ENCODE data around the gene PAXIP1.

Gene PAXIP1

GRCh38 chr7:155009570-155010157 lies 6.7 kb upstream of the PAXIP1 start:
- Histone ChIP-seq H3K4ac (ENCODE audit: low read depth in 1 of 2, low read length in 2 of 2) (no peak overlapping the region), H3K4me1 (ENCODE audit: control insufficient read depth, insufficient read depth, low read depth, low read length) (peaks cover 2% of the 10 kb centered on the region), H2BK15ac (ENCODE audit: low read depth, poor library complexity, severe bottlenecking) (no peak overlapping the region), H2AK5ac (ENCODE audit: low read length, severe bottlenecking) (no peak overlapping the region), H3K9me3 (ENCODE audit: control insufficient read depth, low read length) (no peaks in the 10 kb centered on the region), H3K36me3 (ENCODE audit: control insufficient read depth in 1 of 2, insufficient read depth in 2 of 2, low read depth in 1 of 2, low read length in 2 of 2) (peaks cover 0 to 8% of the 10 kb centered on the region in 2 experiments), H2BK5ac (ENCODE audit: low read depth, low read length, poor library complexity, severe bottlenecking) (no peak overlapping the region), H3K79me1 (replicated peaks; ENCODE audit: low read length, poor library complexity, severe bottlenecking) (peaks cover 2% of the 10 kb centered on the region), H2BK12ac (ENCODE audit: low read length in 2 of 2) (no peak overlapping the region), H4K91ac (ENCODE audit: low read length) (no peak overlapping the region), H3K27me3 (ENCODE audit: control insufficient read depth in 1 of 2, insufficient read depth in 1 of 2, low read length in 2 of 2) (peaks cover 0 to 4% of the 10 kb centered on the region in 2 experiments), H3K4me2 (ENCODE audit: low read length, poor library complexity, severe bottlenecking) (no peak overlapping the region), H3K18ac (ENCODE audit: low read depth in 1 of 2, low read length in 2 of 2) (no peak overlapping the region), H3K23ac (ENCODE audit: low read length in 2 of 2) (no peak overlapping the region), H2BK120ac (ENCODE audit: low read depth, low read length) (no peak overlapping the region), H3K4me3 (ENCODE audit: insufficient read depth in 1 of 2, low read depth in 1 of 2, low read length in 2 of 2) (no peak overlapping the region), H4K8ac (ENCODE audit: low read length) (no peak overlapping the region), H3K27ac (ENCODE audit: low read length, poor library complexity, severe bottlenecking) (no peak overlapping the region), H3K14ac (ENCODE audit: low read length in 2 of 2) (no peak overlapping the region), H3K9ac (ENCODE audit: low read length) (no peak overlapping the region), H2AFZ (ENCODE audit: low read depth, low read length) (no peak overlapping the region)
- WGBS: 75% methylated on average over 3 of the region's 3 CpGs
- DNase-seq: peak; percentile 11

GRCh38 chr7:155007947-155008346 lies 5.0 kb upstream of the PAXIP1 start:
- H2BK15ac ChIP-seq (ENCODE audit: low read depth, poor library complexity, severe bottlenecking): no peak overlapping the region
- no peak overlapping the region for H4K8ac ChIP-seq (ENCODE audit: low read length)
- H3K4me1 ChIP-seq (ENCODE audit: control insufficient read depth, insufficient read depth, low read depth, low read length): peaks cover 5% of the 10 kb centered on the region
- H3K18ac ChIP-seq (ENCODE audit: low read depth in 1 of 2, low read length in 2 of 2): no peak overlapping the region
- peaks cover 3% of the 10 kb centered on the region for H3K79me1 ChIP-seq (replicated peaks; ENCODE audit: low read length, poor library complexity, severe bottlenecking)
- H2BK5ac ChIP-seq (ENCODE audit: low read depth, low read length, poor library complexity, severe bottlenecking): no peak overlapping the region
- H3K36me3 ChIP-seq (ENCODE audit: control insufficient read depth in 1 of 2, insufficient read depth in 2 of 2, low read depth in 1 of 2, low read length in 2 of 2): peaks cover 0 to 8% of the 10 kb centered on the region in 2 experiments
- H3K27me3 ChIP-seq (ENCODE audit: control insufficient read depth in 1 of 2, insufficient read depth in 1 of 2, low read length in 2 of 2): peaks cover 0 to 4% of the 10 kb centered on the region in 2 experiments
- no peak overlapping the region for H3K23ac ChIP-seq (ENCODE audit: low read length in 2 of 2)
- DNase-seq: peak; percentile 31
- no peak overlapping the region for H3K14ac ChIP-seq (ENCODE audit: low read length in 2 of 2)
- no peak overlapping the region for H2BK12ac ChIP-seq (ENCODE audit: low read length in 2 of 2)
- no peaks in the 10 kb centered on the region for H3K9me3 ChIP-seq (ENCODE audit: control insufficient read depth, low read length)
- H3K27ac ChIP-seq (ENCODE audit: low read length, poor library complexity, severe bottlenecking): no peak overlapping the region
- no peak overlapping the region for H2AK5ac ChIP-seq (ENCODE audit: low read length, severe bottlenecking)
- no peak overlapping the region for H3K4ac ChIP-seq (ENCODE audit: low read depth in 1 of 2, low read length in 2 of 2)
- H2AFZ ChIP-seq (ENCODE audit: low read depth, low read length): no peak overlapping the region
- no peak overlapping the region for H3K9ac ChIP-seq (ENCODE audit: low read length)
- WGBS: 63% methylated on average over 13 of the region's 13 CpGs
- no peak overlapping the region for H3K4me2 ChIP-seq (ENCODE audit: low read length, poor library complexity, severe bottlenecking)
- H2BK120ac ChIP-seq (ENCODE audit: low read depth, low read length): no peak overlapping the region
- no peak overlapping the region for H3K4me3 ChIP-seq (ENCODE audit: insufficient read depth in 1 of 2, low read depth in 1 of 2, low read length in 2 of 2)
- no peak overlapping the region for H4K91ac ChIP-seq (ENCODE audit: low read length)

- Histone ChIP-seq H3K4me1 (ENCODE audit: control insufficient read depth, insufficient read depth, low read depth, low read length) (peaks cover 8% of the 10 kb centered on the region), H3K9ac (ENCODE audit: low read length) (peak overlapping the region; percentile 91), H3K4me3 (ENCODE audit: insufficient read depth in 1 of 2, low read depth in 1 of 2, low read length in 2 of 2) (peak overlapping the region; percentile 80 to 84), H2BK120ac (ENCODE audit: low read depth, low read length) (peak overlapping the region; percentile 82), H3K4me2 (ENCODE audit: low read length, poor library complexity, severe bottlenecking) (peak overlapping the region; percentile 64), H3K9me3 (ENCODE audit: control insufficient read depth, low read length) (no peaks in the 10 kb centered on the region), H4K8ac (ENCODE audit: low read length) (peak overlapping the region; percentile 93), H4K91ac (ENCODE audit: low read length) (no peak overlapping the region), H3K36me3 (ENCODE audit: control insufficient read depth in 1 of 2, insufficient read depth in 2 of 2, low read depth in 1 of 2, low read length in 2 of 2) (peaks cover 0 to 8% of the 10 kb centered on the region in 2 experiments), H2AK5ac (ENCODE audit: low read length, severe bottlenecking) (no peak overlapping the region), H3K18ac (ENCODE audit: low read depth in 1 of 2, low read length in 2 of 2) (peak overlapping the region; percentile 85 to 96), H3K27me3 (ENCODE audit: control insufficient read depth in 1 of 2, insufficient read depth in 1 of 2, low read length in 2 of 2) (no peaks in the 10 kb centered on the region), H3K23ac (ENCODE audit: low read length in 2 of 2) (peak overlapping the region in 1 of 2 experiments; percentile 99), H2AFZ (ENCODE audit: low read depth, low read length) (peak overlapping the region; percentile 74), H3K27ac (ENCODE audit: low read length, poor library complexity, severe bottlenecking) (peak overlapping the region; percentile 70), H3K14ac (ENCODE audit: low read length in 2 of 2) (peak overlapping the region in 1 of 2 experiments; percentile 99), H2BK15ac (ENCODE audit: low read depth, poor library complexity, severe bottlenecking) (peak overlapping the region; percentile 61), H2BK12ac (ENCODE audit: low read length in 2 of 2) (peak overlapping the region in 1 of 2 experiments; percentile 12), H3K4ac (ENCODE audit: low read depth in 1 of 2, low read length in 2 of 2) (peak overlapping the region in 1 of 2 experiments; percentile 42), H2BK5ac (ENCODE audit: low read depth, low read length, poor library complexity, severe bottlenecking) (peak overlapping the region; percentile 100), H3K79me1 (replicated peaks; ENCODE audit: low read length, poor library complexity, severe bottlenecking) (peaks cover 16% of the 10 kb centered on the region)
- WGBS: 1% methylated on average over 67 of the region's 78 CpGs
- peak; percentile 82 for DNase-seq
Measured at GRCh38 chr7:155003376-155004214, 671 bp upstream of the PAXIP1 start.

All from mesenchymal stem cell (in vitro differentiated cells and primary cell).